Subcutaneous abdominal adipose tissue (tissue), 5 donors: ENCODE results near the gene CYSLTR2.
A peak's percentile ranks its signal among the peaks of the same experiment; 100 is the strongest.

ENCODE experiments used
- H3K27ac ChIP-seq: one replicate; pipeline ENCODE4 v1.7.0; 2013; ENCODE audit warnings: low read depth, mild to moderate bottlenecking, inconsistent platforms, low read length, moderate library complexity
- H3K27me3 ChIP-seq, 5 donors: one replicate each; pipeline ENCODE4 v1.7.0; 2013; ENCODE audit warnings: low read length in 5 of 5, inconsistent platforms in 1 of 5; ENCODE audit not compliant: control insufficient read depth in 5 of 5, insufficient read depth in 4 of 5
- H3K36me3 ChIP-seq, 5 donors: one replicate each; pipeline ENCODE4 v1.7.0; 2013; ENCODE audit warnings: low read length in 5 of 5; ENCODE audit not compliant: control insufficient read depth in 5 of 5, insufficient read depth in 5 of 5
- H3K4me1 ChIP-seq, 5 donors: one replicate each; pipeline ENCODE4 v1.7.0; 2013; ENCODE audit warnings: low read length in 5 of 5, mild to moderate bottlenecking in 3 of 5, moderate library complexity in 1 of 5; ENCODE audit not compliant: control insufficient read depth in 5 of 5, insufficient read depth in 5 of 5
- H3K4me3 ChIP-seq, 5 donors: one replicate each; pipeline ENCODE4 v1.7.0; 2013; ENCODE audit warnings: low read length in 5 of 5, low read depth in 1 of 5
- H3K9ac ChIP-seq, 5 donors: one replicate each; pipeline ENCODE4 v1.7.0; 2013; ENCODE audit warnings: low read length in 5 of 5, mild to moderate bottlenecking in 4 of 5, moderate library complexity in 3 of 5
- H3K9me3 ChIP-seq, 5 donors: one replicate each; pipeline ENCODE4 v1.7.0; 2013; ENCODE audit warnings: low read length in 5 of 5; ENCODE audit not compliant: control insufficient read depth in 5 of 5
- donor health status: healthy.
- donor health status: healthy.
- donor health status: healthy.
- donor health status: healthy.
- donor health status: healthy.

The CYSLTR2 gene

DNA sequence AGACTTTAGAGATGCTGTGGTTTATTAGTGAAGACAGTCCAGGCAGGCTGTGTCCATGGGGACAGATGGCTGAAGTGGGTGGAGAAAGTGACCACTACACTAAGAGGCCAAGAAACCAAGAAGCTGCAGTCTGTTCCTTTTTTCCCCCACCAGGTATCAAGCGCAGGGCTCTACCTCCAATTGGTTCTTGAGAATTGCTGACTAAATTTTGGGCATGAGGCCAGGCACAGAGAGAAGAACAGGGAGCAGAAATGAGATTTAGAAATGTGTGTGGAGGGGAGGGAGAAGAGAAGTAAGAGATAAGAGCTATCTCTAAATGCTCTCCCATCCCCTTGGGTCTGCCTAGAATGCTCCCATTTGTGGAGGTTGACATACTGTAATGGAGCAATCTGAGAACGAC is 12.3 kb upstream of the CYSLTR2 start:
- Histone ChIP-seq H3K9me3 (peaks cover 1 to 6% (median 3%) of the 10 kb centered on the region in 5 donors), H3K36me3 (no peaks in the 10 kb centered on the region), H3K27me3 (no peaks in the 10 kb centered on the region), H3K4me3 (no peak overlapping the region), H3K27ac (no peak overlapping the region), H3K9ac (no peak overlapping the region), H3K4me1 (peaks cover 0 to 13% (median 8%) of the 10 kb centered on the region in 5 donors)

- H3K4me1 ChIP-seq: peaks cover 0 to 12% (median 7%) of the 10 kb centered on the region in 5 donors
- H3K36me3 ChIP-seq: no peaks in the 10 kb centered on the region
- no peak overlapping the region for H3K9ac ChIP-seq
- no peak overlapping the region for H3K4me3 ChIP-seq
- peaks cover 0 to 4% (median 0%) of the 10 kb centered on the region in 5 donors for H3K9me3 ChIP-seq
- H3K27me3 ChIP-seq: no peaks in the 10 kb centered on the region
- no peak overlapping the region for H3K27ac ChIP-seq
Observed at GRCh38 chr13:48642061-48642460, 11.7 kb upstream of the CYSLTR2 start.

DNA sequence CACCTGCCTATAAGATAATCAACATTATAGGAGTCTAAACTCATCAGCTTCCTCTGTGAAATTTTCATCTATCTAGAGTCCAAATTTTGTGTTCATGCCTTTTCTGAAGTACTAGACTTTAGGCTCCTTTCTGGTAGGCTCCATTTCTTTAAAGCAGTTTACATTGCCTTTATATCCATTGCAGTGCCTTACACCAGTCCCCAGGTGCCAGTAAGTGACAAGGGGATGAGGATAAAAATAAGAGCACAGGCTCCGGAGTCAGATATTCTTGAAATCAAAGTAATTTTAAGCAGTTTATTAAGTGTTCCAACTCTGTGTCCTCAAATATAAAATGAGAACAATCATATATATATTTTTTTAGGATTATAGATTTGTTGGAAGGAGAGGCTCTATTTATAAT is 10.6 kb upstream of the CYSLTR2 start:
- Histone ChIP-seq H3K36me3 (no peaks in the 10 kb centered on the region), H3K4me1 (peaks cover 0 to 9% (median 0%) of the 10 kb centered on the region in 5 donors), H3K9me3 (no peaks in the 10 kb centered on the region), H3K4me3 (no peak overlapping the region), H3K9ac (no peak overlapping the region), H3K27me3 (no peaks in the 10 kb centered on the region), H3K27ac (no peak overlapping the region)

GRCh38 chr13:48644141-48644540 is 9.6 kb upstream of the CYSLTR2 start:
- H3K4me1 ChIP-seq: peaks cover 0 to 7% (median 4%) of the 10 kb centered on the region in 5 donors
- H3K4me3 ChIP-seq: no peak overlapping the region

GRCh38 chr13:48644951-48645350 is 8.8 kb upstream of the CYSLTR2 start:
- Histone ChIP-seq H3K9ac (no peak overlapping the region), H3K36me3 (no peaks in the 10 kb centered on the region), H3K4me1 (peaks cover 0 to 7% (median 4%) of the 10 kb centered on the region in 5 donors), H3K4me3 (no peak overlapping the region), H3K27ac (no peak overlapping the region), H3K27me3 (no peaks in the 10 kb centered on the region), H3K9me3 (no peaks in the 10 kb centered on the region)

More at GRCh38 chr13:48644141-48644540, 9.6 kb upstream of the CYSLTR2 start:
- H3K36me3 ChIP-seq: no peaks in the 10 kb centered on the region
- no peak overlapping the region for H3K27ac ChIP-seq
- H3K9me3 ChIP-seq: no peaks in the 10 kb centered on the region
- no peaks in the 10 kb centered on the region for H3K27me3 ChIP-seq
- no peak overlapping the region for H3K9ac ChIP-seq

GRCh38 chr13:48645845-48646244 is 7.9 kb upstream of the CYSLTR2 start:
- Histone ChIP-seq H3K9ac (no peak overlapping the region), H3K36me3 (no peaks in the 10 kb centered on the region), H3K27ac (no peak overlapping the region), H3K27me3 (no peaks in the 10 kb centered on the region), H3K9me3 (no peaks in the 10 kb centered on the region), H3K4me1 (peaks cover 0 to 7% (median 4%) of the 10 kb centered on the region in 5 donors), H3K4me3 (no peak overlapping the region)

DNA sequence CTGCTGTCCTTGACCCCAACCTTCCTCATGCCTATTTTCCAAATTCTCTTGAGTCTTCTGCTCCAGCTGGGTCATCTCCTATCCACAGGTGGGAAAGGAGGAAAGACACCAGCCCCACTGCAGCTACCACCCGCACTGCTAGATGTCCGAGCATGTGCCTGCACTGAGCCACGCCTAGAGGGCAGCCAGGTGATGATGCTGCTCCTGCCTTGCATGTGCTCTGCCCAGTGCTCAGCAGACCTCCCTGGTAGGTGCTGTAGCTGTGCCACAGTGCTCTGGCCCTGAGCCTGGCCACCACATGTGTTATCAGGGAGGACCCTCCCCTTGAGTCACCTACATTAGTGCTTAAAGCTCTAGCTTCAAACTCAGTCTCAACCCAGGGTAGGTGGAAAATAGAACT is 6.9 kb upstream of the CYSLTR2 start:
- H3K36me3 ChIP-seq: no peaks in the 10 kb centered on the region
- no peaks in the 10 kb centered on the region for H3K9me3 ChIP-seq
- H3K4me1 ChIP-seq: peaks cover 0 to 7% (median 4%) of the 10 kb centered on the region in 5 donors
- H3K27me3 ChIP-seq: no peaks in the 10 kb centered on the region
- no peak overlapping the region for H3K4me3 ChIP-seq
- no peak overlapping the region for H3K9ac ChIP-seq
- H3K27ac ChIP-seq: no peak overlapping the region

DNA sequence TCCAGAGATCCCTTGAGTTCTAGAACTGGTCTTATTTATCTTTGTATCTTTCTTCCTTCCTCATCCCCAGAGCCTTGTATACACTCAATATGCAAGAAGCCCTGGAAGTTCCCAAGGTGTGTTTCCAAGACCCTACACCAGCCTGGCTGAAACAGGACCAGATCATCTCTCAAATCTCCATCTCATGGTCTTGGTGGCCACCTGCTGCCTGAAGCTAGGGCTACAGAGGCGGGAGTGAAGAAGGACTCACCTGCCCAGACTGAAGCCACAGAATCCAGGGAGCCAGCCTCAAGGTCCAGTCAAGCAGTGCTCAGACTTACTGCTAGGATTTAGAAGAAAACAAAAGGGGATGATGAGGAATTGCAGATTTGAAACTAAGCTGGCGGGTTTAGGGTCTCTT is 6.1 kb upstream of the CYSLTR2 start:
- Histone ChIP-seq H3K9ac (no peak overlapping the region), H3K4me1 (peaks cover 0 to 7% (median 4%) of the 10 kb centered on the region in 5 donors), H3K27ac (no peak overlapping the region), H3K27me3 (no peaks in the 10 kb centered on the region), H3K36me3 (no peaks in the 10 kb centered on the region), H3K9me3 (no peaks in the 10 kb centered on the region), H3K4me3 (no peak overlapping the region)

DNA sequence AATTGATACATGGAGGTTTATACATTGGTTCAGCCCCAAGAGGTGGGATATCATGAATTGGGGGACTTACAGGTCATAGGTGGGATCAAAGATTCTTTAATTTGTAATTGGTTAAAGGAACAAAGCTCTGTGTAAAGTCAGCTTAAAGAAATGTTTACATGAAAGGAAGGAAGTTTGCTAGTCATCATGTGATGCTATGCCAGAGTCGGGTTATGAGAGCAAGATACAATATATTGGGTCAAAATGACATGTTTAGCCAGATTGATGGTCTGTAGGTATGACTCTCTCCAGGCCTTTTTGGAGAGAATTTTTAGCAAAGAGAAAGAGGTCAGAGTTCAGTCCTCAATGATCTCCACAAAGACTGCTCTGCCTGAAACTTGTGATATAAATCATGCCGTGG is 5.3 kb upstream of the CYSLTR2 start:
- Histone ChIP-seq H3K9me3 (no peaks in the 10 kb centered on the region), H3K4me3 (no peak overlapping the region), H3K36me3 (no peaks in the 10 kb centered on the region), H3K4me1 (peaks cover 3 to 15% (median 9%) of the 10 kb centered on the region in 5 donors), H3K9ac (no peak overlapping the region), H3K27ac (no peak overlapping the region), H3K27me3 (no peaks in the 10 kb centered on the region)

DNA sequence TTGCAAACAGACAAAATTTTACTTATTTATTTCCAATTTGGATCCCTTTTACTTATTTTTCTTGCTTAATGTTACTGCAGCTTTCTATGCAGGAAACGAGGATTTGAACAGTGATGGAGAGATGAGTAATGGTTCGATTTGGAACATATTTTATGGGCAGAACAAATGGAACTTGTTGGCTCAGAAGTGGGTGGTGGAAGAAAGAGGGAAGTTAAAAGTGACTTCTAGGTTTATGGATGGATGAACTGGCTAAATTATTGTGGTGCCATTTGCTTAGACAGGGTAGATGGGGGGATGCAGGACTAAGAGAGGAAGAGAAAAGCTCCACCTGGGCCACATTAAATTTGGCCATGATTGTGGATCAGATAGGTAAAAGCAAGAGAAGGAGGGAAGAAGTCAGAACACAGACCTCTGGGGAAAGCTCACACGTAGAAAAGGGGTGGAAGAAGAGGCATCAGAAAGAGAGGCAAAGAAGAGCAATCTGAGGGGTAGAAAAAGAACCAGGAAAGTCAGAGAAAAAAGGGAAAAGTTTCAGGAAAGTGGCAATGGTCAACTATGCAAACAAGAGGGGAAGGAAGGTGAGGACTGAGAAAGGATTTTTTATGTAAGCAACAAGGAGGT is 768 bp upstream of the CYSLTR2 start:
- H3K9me3 ChIP-seq: no peaks in the 10 kb centered on the region
- H3K9ac ChIP-seq: no peak overlapping the region
- no peaks in the 10 kb centered on the region for H3K27me3 ChIP-seq
- peak overlapping the region in 1 of 5 donors; percentile 51 for H3K4me3 ChIP-seq
- H3K4me1 ChIP-seq: peaks cover 3 to 35% (median 33%) of the 10 kb centered on the region in 5 donors
- peak overlapping the region; percentile 1 for H3K27ac ChIP-seq
- no peaks in the 10 kb centered on the region for H3K36me3 ChIP-seq
